IPS-NIHi7 (cell line): Measurements from ENCODE around the gene LIMS1.
A peak's percentile ranks its signal among the peaks of the same experiment; 100 is the strongest.
"Not testable (repeated sequence)": the region's sequence is repeated elsewhere in the genome, so short reads cannot be mapped to it uniquely, and the experiment has no call there.

Experiments used
- DNase-seq: peaks from one replicate; pipeline ENCODE4 v3.0.0; 2012; ENCODE audit warnings: mixed read lengths; ENCODE audit errors: extremely low spot score

LIMS1 gene

DNA sequence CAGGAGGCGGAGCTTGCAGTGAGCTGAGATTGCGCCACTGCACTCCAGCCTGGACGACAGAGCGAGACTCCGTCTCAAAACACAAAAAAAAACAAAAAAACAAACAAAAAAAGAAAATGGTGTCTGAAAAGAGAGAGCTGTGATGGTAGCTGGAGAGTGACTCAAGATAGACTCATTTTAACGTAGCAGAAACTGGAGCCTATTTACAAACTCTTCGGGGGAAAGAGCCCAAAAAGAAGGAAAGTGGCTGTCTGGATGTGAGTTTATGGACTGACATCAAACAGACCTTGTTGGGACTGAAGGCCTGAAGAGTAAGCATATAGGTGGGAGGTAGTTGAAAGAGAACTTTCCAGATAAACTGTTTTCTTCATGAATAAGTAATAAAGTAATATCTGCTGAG, 51.8 kb downstream of the LIMS1 start:
- no peak for DNase-seq

GRCh38 chr2:108586631-108587030, 52.4 kb downstream of the LIMS1 start:
- DNase-seq = no peak

DNA sequence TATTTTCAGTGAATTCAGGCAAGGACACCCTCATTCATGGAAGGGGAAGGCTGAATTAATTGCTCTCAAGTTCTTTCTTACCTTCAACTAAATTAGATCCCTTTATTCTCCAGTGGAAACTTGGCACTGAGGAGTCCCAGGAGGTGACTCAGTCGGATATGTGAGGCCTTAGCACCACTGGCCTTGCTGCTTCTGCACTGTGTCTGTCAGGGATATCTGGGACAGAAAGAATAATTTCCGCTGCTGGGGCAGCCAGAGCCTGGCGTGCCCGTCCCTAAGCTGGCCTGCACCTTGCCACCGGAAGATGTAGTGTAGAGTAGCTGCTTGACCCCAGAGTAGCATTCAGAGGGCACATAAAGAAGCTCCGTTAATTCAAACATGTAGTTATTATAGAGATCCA, 53.4 kb downstream of the LIMS1 start:
- DNase-seq = no peak

DNA sequence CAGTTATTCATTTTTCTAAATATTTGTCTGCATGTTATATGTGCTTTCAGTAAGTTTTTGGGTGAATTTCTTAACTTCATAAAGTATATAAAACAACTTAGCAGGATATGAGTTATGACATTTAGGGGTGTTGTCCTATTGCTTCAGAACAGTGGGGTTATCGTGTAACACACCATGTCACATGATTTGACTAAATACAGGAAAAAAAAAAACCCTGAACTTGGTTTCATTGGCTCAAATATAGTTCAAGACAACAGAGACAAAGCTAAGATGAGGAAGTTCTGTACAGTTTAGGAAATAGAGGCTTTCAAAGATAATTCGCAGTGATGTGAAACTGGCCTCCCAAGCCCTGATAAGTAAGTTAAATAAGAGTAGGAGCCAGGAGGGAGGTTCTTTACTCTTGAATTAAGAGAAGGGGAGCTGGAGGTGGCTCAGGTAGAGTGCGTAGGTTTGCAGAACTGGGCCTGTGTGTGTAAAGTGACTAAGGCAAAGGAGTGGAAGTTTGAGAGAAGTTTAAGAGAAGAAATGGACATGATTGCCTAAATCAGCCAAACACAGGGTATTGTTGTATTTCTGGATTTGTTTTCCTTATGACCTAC, 53.9 kb downstream of the LIMS1 start:
- DNase-seq = no peak

DNA sequence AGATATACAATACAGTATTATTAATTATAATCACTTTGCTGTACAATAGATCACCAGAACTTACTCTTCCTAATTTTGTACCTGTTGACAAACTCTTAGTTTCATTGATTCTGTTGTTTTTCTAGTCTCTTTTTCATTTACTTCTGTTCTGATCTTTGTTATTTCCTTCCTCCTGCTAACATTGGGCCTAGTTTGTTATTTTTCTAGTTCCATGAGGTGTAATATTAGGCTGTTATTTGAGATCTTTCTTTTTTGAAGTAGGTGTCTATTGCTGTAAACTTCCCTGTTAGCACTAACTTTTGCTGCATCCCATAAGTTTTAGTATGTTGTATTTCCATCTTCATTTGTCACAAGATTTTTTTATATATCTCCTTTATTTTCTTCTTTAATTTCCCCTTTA, 55.1 kb downstream of the LIMS1 start:
- no peak for DNase-seq

DNA sequence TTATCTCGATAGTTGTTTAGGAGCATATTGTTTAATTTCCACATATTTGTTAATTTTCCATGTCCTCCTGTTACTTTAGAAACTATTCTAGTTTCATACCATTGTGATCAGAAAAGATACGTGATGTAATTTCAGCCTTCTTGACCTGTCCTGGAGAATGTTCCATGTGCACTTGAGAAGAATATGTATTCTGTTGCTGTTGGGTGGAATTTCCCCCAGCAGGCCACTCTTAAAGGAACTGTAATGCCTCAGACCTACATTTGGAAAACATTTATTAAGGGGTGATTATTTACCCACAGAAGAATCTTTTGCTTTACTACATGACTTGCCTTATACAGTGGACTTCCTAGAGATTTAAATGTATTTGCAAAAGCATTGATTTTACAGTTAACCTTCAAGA, 55.5 kb downstream of the LIMS1 start:
- DNase-seq = no peak

GRCh38 chr2:108591163-108591562, 56.9 kb downstream of the LIMS1 start:
- no peak for DNase-seq

- DNase-seq = no peak
Measured at GRCh38 chr2:108593547-108594098, 59.4 kb downstream of the LIMS1 start.

GRCh38 chr2:108594132-108594981, 60.1 kb downstream of the LIMS1 start:
- no peak for DNase-seq

DNA sequence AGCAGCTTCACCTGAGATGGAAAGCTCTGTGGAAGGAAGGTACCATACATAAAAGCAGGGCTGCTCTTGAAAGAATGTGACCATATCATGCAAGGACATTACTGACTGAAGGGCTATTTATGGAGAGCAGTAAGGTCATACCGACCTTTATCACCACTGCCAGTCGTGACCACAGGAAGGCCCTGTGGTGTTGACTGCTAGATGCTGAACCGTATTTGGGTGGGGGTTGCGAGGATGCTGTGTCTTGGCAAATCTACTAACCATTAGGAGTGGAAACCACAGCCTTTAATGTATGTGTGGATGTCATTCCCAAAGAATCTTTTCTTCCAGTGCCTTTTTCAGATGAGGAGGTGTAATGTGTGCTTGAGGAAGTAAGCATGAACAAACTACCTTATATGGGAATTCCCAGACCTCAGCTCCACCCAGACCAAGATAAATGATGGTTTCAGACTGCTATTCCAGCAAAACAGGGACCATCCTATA, 60.8 kb downstream of the LIMS1 start:
- DNase-seq = no peak

DNA sequence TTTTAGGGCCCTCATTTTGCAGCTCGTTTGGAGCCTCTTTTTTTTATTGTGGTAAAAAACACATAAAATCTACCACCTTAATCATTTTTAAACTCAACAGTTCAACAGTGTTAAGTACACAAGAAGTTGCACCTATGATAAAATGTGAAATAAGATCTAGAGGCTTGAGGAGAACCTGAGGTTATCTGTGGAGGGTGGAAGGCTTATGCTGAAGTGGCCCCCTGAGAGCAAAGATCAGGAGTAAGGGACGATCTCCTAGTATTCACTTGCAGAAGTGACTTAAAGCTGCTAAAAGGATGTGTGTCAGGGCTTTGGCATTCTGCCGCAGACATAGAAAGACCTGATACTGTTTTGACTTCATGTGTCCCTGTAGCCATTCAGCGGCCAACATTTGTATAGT, 61.5 kb downstream of the LIMS1 start:
- DNase-seq = not testable (repeated sequence)

GRCh38 chr2:108597105-108597744, 63.0 kb downstream of the LIMS1 start:
- not testable (repeated sequence) for DNase-seq

GRCh38 chr2:108601199-108601598, 66.9 kb downstream of the LIMS1 start:
- not testable (repeated sequence) for DNase-seq

- DNase-seq = no peak
Measured at GRCh38 chr2:108602422-108602821, 68.2 kb downstream of the LIMS1 start.

- no peak for DNase-seq
Measured at GRCh38 chr2:108604196-108604595, 69.9 kb downstream of the LIMS1 start.

DNA sequence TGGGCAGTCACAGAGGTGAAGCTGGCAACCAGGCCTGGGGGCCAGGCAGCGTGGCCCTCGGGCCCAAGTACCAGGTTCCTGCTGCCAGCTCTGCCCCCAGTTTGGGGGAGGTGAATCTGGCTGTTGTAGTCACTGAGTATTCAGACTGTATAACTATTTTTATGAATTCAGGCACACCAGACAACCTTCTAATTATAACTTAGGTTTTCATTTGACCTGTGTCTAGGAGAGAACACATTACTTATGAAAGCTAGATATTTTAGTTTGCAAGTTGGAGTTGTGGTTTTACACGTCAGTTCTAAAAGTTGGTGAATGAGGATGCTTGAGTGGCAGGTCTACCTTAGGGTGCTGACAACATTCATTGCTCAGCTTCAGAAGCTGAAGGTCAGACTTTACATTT, 71.7 kb downstream of the LIMS1 start:
- no peak for DNase-seq

GRCh38 chr2:108607706-108608301, 73.5 kb downstream of the LIMS1 start:
- DNase-seq = peak; percentile 41

- no peak for DNase-seq
Measured at GRCh38 chr2:108611021-108611420, 76.8 kb downstream of the LIMS1 start.

GRCh38 chr2:108612153-108612513, 77.9 kb downstream of the LIMS1 start:
- no peak for DNase-seq

DNA sequence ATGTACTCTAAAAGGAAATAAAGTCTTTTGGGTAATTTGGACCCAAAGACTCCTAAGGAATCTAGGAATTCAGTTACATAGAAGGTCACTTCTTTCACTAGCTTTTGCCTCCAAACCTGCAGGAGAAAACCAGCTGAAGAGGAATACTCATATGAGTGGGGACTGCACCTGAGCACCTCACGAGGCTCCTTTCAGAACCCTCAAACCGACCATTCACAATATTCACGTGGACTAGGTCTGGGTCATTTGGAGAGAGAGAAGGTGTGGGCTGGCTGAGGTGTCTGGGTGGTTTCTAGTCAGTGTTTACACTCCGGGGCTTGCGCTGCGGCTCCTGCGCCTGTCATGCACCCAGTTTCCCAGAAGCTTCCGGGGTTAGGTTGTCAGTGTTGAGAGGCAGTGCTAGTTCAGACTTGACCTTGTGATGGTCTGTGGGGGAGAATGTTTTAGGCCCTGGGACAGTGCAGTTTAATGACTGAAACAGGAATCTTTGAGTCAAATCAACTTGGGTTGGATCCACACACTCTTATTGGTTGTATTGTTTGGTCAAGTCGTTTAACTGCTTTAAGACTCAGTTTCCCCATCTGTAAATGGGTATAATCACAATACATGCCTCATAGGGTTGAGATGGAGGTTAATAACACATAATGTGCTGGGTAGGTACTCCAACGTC, 78.4 kb downstream of the LIMS1 start:
- no peak for DNase-seq

DNA sequence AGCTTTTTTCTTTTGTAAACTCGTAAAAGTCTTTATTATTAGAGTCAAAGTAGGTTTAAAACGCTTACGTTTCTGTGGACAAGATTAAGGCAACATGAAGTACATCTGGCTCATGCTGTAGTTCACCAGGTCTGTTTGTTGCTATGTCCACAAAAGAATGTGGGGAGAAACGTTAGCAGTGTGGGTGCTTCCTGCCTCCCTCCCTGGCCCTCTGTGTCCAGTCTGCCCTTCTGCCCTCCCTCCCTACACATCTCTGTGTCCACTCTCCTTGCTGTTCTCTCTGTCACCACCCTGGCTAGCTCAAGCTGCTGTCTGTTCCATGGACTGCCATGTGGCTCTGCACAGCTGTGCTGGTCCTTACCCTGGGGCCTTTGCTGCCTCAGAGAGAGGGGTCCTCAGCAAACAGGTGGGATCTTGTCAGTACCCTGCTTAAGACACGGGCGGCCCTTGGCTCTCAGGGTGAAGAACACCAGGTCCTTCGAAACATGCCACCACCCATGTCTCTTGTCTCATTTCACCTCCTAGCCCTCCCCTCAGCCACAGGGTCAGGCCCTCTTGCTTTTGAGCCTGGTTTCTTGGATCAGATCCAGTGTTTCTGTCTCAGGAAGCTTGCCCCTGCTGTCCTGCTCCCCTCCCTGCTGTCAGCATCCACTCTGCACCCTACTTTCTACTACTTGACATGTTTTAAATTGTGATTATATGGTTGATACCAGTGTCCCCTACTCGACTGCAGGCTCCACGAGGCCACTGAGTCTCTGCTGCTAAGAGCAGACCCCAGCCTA, 79.2 kb downstream of the LIMS1 start:
- no peak for DNase-seq
